HepG2 (cell line): ENCODE measurements around the gene ARID1A. TPM values are rescaled to one million over a fixed set of nuclear protein-coding genes. Genes with fewer than 3 reads are reported as not detected.

Source experiments
- ATAC-seq: fragments of 200-7000 bp; cut with Tn5 transposase; 3 replicates; pipeline ENCODE4 v1.9.1; 2020; ENCODE audit warnings: mild to moderate bottlenecking, moderate library complexity
- BruUV-seq: library from RNA; stranded (reverse); fragments of 400-500 nt; replicated peaks from 2 replicates; lab custom pipeline; 2021; lab: Mats Ljungman, UMichigan
- CTCF ChIA-PET: fragments of 300-600 bp; formaldehyde crosslinking; extraction: SDS; loops from one replicate; lab custom pipeline; 2021; ENCODE audit warnings: low total read pairs, inconsistent platforms, low intra/inter-chr PET ratio; lab: Yijun Ruan, JAX
- POLR2A ChIA-PET: fragments of 350-600 bp; sonication (Branson Sonifier 250); formaldehyde crosslinking; loops from one replicate; lab custom pipeline; 2020; ENCODE audit warnings: antibody characterized with exemption, inconsistent platforms; lab: Yijun Ruan, JAX
- DNase-seq: peaks from one replicate; pipeline ENCODE4 v3.0.0-alpha.2; 2015; ENCODE audit warnings: low spot score
- FAIRE-seq: peaks from 3 replicates; lab custom pipeline; 2011; peaks lifted over from hg19 to GRCh38; lab: Jason Lieb, UNC
- H2AFZ ChIP-seq: one replicate; pipeline ENCODE4 v1.6.1; 2011; ENCODE audit warnings: low read length, inconsistent platforms
- H3K27ac ChIP-seq: fragments of 300-600 bp; 3 replicates; pipeline ENCODE4 v1.8.0; 2011; ENCODE audit warnings: mixed run types, mild to moderate bottlenecking, mixed read lengths, low read length, inconsistent platforms; ENCODE audit not compliant: insufficient read depth; ENCODE audit errors: extremely low read length
- H3K27me3 ChIP-seq, 2 experiments: fragments of 200-600 bp in 1 of 2; 2 replicates in 1 of 2; 3 replicates in 1 of 2; pipeline versions ENCODE4 v1.6.0 to v1.8.0; 2011; ENCODE audit warnings: low read length in 2 of 2, mild to moderate bottlenecking in 2 of 2, moderate library complexity in 2 of 2, inconsistent platforms in 1 of 2; ENCODE audit not compliant: insufficient read depth in 2 of 2, control insufficient read depth in 1 of 2
- H3K36me3 ChIP-seq, 2 experiments: fragments of 200-600 bp in 1 of 2; replicated peaks in 1 of 2; 2 replicates in 1 of 2; 3 replicates in 1 of 2; pipeline versions ENCODE4 v1.5.1 to v1.8.0; 2011; ENCODE audit warnings: low read length in 2 of 2, inconsistent platforms in 1 of 2; ENCODE audit not compliant: insufficient read depth in 2 of 2, control insufficient read depth in 1 of 2
- H3K4me1 ChIP-seq: 2 replicates; pipeline ENCODE4 v1.5.1; 2012; ENCODE audit warnings: low read length, inconsistent platforms; ENCODE audit not compliant: insufficient read depth
- H3K4me2 ChIP-seq: 2 replicates; pipeline ENCODE4 v1.6.0; 2011; ENCODE audit warnings: low read depth, low read length, inconsistent platforms
- H3K4me3 ChIP-seq, 3 experiments: fragments of 200-600 bp in 1 of 3; sonication (generic), shearing (Covaris generic) in 1 of 3; replicated peaks in 1 of 3; 2 replicates each; pipeline ENCODE4 v1.5.1; 2011 to 2016; ENCODE audit warnings: low read length in 3 of 3, inconsistent platforms in 2 of 3, low read depth in 2 of 3, mild to moderate bottlenecking in 2 of 3, control low read depth in 1 of 3, mixed read lengths in 1 of 3; ENCODE audit not compliant: insufficient read depth in 1 of 3
- H3K79me2 ChIP-seq: one replicate; pipeline ENCODE4 v1.6.1; 2011; ENCODE audit warnings: low read length, inconsistent platforms; ENCODE audit not compliant: insufficient read depth
- H3K9ac ChIP-seq: 2 replicates; pipeline ENCODE4 v1.6.0; 2011; ENCODE audit warnings: mild to moderate bottlenecking, low read depth, low read length, inconsistent platforms; ENCODE audit not compliant: insufficient read depth
- H3K9me3 ChIP-seq: 2 replicates; pipeline ENCODE4 v1.5.1; 2012; ENCODE audit warnings: mild to moderate bottlenecking, low read length
- H4K20me1 ChIP-seq: 2 replicates; pipeline ENCODE4 v1.6.0; 2011; ENCODE audit warnings: inconsistent platforms, mild to moderate bottlenecking, low read length, moderate library complexity; ENCODE audit not compliant: insufficient read depth
- FOXA1 ChIP-seq, 2 experiments: fragments of 450-650 bp in 1 of 2; sonication (generic) in 1 of 2; formaldehyde crosslinking in 1 of 2; IDR thresholded peaks; 2 replicates each; pipeline versions ENCODE4 v1.4.0 to v1.6.1; 2016 to 2020; ENCODE audit warnings: missing genetic modification reagents in 1 of 2
- LBX2 ChIP-seq: sonication (generic); formaldehyde crosslinking; IDR thresholded peaks from 2 replicates; pipeline ENCODE4 v1.5.0; 2020; ENCODE audit warnings: missing genetic modification reagents, mild to moderate bottlenecking, borderline replicate concordance
- MAFG ChIP-seq: sonication (generic); formaldehyde crosslinking; IDR thresholded peaks from 2 replicates; pipeline ENCODE4 v1.5.1; 2020; ENCODE audit warnings: mild to moderate bottlenecking, missing genetic modification reagents
- SMAD9 ChIP-seq: sonication (generic); formaldehyde crosslinking; IDR thresholded peaks from 2 replicates; pipeline ENCODE4 v1.5.1; 2020; ENCODE audit warnings: mild to moderate bottlenecking, missing genetic modification reagents
- TOPORS ChIP-seq: sonication (generic); formaldehyde crosslinking; IDR thresholded peaks from 2 replicates; pipeline ENCODE4 v1.8.0; 2023; ENCODE audit warnings: mild to moderate bottlenecking, missing genetic modification reagents
- ZNF670 ChIP-seq: sonication (generic); formaldehyde crosslinking; IDR thresholded peaks from 2 replicates; pipeline ENCODE4 v1.8.0; 2022; ENCODE audit warnings: mild to moderate bottlenecking, missing genetic modification reagents, borderline replicate concordance
- WGBS: methylation state at CpG from one replicate; pipeline ENCODE4 v1.1.6; 2017; ENCODE audit warnings: low lambda C conversion rate; 5-methylcytosine and 5-hydroxymethylcytosine counted together
- in situ Hi-C: cut with HindIII; loops from 2 replicates; pipeline ENCODE4 v1.10.0; 2017; ENCODE audit warnings: low pct_unique_long_range_greater_than_20kb; ENCODE audit not compliant: extremely low pct_ligation_motif_present
- intact Hi-C: fragments of 100-400 bp; cut with micrococcal nuclease; formaldehyde crosslinking; loops from one replicate; pipeline ENCODE4 v1.10.0; 2022; ENCODE audit not compliant: unreplicated experiment
- polyA plus RNA-seq, 8 experiments: library from polyadenylated mRNA; depleted of rRNA in 3 of 8; stranded (reverse) in 7 of 8; unstranded in 1 of 8; fragments of >200 nt; fragmentation: Illumina TruSeq in 4 of 8; extraction: Trizol in 4 of 8; gene quantifications; 2 replicates each; pipeline versions ENCODE4 v1.2.1 to v1.2.3, GENCODE V29; 2011 to 2016; ENCODE audit warnings: low read depth in 4 of 8, missing spikeins in 1 of 8, mixed read lengths in 1 of 8; ENCODE audit not compliant: insufficient read depth in 1 of 8
- total RNA-seq, 5 experiments: library from RNA; depleted of rRNA; stranded (reverse); fragments of >200 nt; fragmentation: Illumina TruSeq; extraction: Trizol; gene quantifications; 2 replicates each; pipeline ENCODE4 v1.2.3, GENCODE V29; 2016; ENCODE audit warnings: low read depth in 1 of 5

ARID1A gene
- total and polyA plus RNA-seq, 2 of the 13 experiments (the other 11 are each of a cell fraction or from before 2014, with no cell fraction given) = 11.9 to 15.9 TPM

DNA sequence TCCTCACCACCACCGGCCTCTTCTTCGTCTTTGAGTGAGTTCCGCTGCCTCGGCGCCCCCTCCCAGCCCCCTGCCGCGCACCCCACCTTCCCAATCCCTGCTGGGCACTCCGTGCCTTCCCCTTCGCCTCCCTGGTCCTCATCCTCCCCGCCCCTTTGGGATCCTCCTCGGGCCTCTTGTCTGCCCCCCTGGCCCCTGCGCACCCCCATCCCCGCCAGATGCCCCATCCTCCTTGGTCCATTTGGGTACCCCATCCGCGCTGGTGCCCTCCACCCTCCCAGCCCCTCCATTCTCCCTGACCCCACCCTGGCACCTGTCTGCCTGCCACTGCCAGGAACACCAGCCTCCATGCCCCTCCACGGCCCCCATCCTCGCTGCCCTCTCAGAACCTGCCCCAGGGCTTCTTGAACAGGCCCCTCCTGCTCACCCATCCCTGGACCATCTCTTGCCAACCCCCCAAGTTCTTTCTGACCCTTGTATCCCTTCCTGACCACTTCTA is 131.3 kb downstream of the ARID1A start (continued):
- TF ChIP-seq LBX2 (CRISPR knock-in tag) = no peak
- TF ChIP-seq MAFG (CRISPR knock-in tag) = no peak
- no peak for TF ChIP-seq ZNF670 (CRISPR knock-in tag)
- no peak for TF ChIP-seq TOPORS (CRISPR knock-in tag)

GRCh38 chr1:26827663-26828062 is 131.8 kb downstream of the ARID1A start:
- H4K20me1 ChIP-seq = peaks cover 4% of the 10 kb centered on the region; the same call in 1 of the 2 replicates
- H2AFZ ChIP-seq = no peak overlapping the region
- in situ Hi-C loops (no loop called here), intact Hi-C loops (no loop called here)
- POLR2A ChIA-PET = interaction anchor here (1.3 kb wide), 1 partner anchor 37 kb away, joined by 4 read pairs; no protein-coding TSS in a partner anchor
- no TSS peak for BruUV-seq
- no peak for DNase-seq
- no peaks in the 10 kb centered on the region; a peak in 1 of 5 replicates for H3K27me3 ChIP-seq
- TF ChIP-seq FOXA1 (IDR thresholded peaks at IDR 0.05) (no peak), FOXA1 (CRISPR knock-in tag; IDR thresholded peaks at IDR 0.05) (no peak), SMAD9 (no peak)
- peaks cover 23% of the 10 kb centered on the region for H3K79me2 ChIP-seq
- no peak for FAIRE-seq
- CTCF ChIA-PET = no interaction called here
- peak overlapping the region; percentile 77 to 83 (median 79) for H3K4me3 ChIP-seq
- no peak overlapping the region for H3K27ac ChIP-seq
- H3K36me3 ChIP-seq = peaks cover 3 to 5% of the 10 kb centered on the region in 2 experiments; a peak in 3 of 5 replicates
- WGBS = 82% methylated on average over 11 of the region's 11 CpGs
- H3K9ac ChIP-seq = peak overlapping the region; percentile 70; the same call in 1 of the 2 replicates
- H3K4me1 ChIP-seq = peaks cover 81% of the 10 kb centered on the region
- H3K4me2 ChIP-seq = peak overlapping the region; percentile 85
- H3K9me3 ChIP-seq = no peaks in the 10 kb centered on the region
- ATAC-seq = no peak
